ENCODE data around the gene DEFB123. TPM values are rescaled to one million over a fixed set of nuclear protein-coding genes. Genes with fewer than 3 reads are reported as not detected.
A peak's percentile ranks its signal among the peaks of the same experiment; 100 is the strongest.

The DEFB123 gene
- total RNA-seq, 4 donors from 2014 or later, result not detected

GRCh38 chr20:31474758-31475427, 34.5 kb downstream of the DEFB123 start, which contains the start of the genes DEFB124 and REM1:
Gene DEFB124, minus strand, starts transcription at chr20:31475127. Its CDS starts 2,114 bp downstream, at chr20:31473013.
Gene REM1, plus strand, starts transcription at chr20:31475288. Its CDS starts 1,158 bp downstream, at chr20:31476446.
- Histone ChIP-seq H3K27ac (replicated peaks in 1 of 4) (peak within 1 kb of the TSS; percentile 67 to 77 (median 74)), H3K4me1 (peaks cover 8 to 39% (median 23%) of the 10 kb centered on the region in 4 donors), H3K27me3 (peaks cover 0 to 21% (median 8%) of the 10 kb centered on the region in 4 donors), H3K4me3 (peak within 1 kb of the TSS; percentile 52 to 66 (median 60)), H3K9me3 (no peaks in the 10 kb centered on the region), H3K36me3 (no peaks in the 10 kb centered on the region)
- intact Hi-C loops (cut with DNase I), result no loop called here
- TF ChIP-seq POLR2A (IDR thresholded peaks at IDR 0.05; ENCODE audit: low read depth) (no peak), POLR2AphosphoS5 (IDR thresholded peaks at IDR 0.05) (peak; percentile 4 to 73), CTCF (IDR thresholded peaks at IDR 0.05) (no peak), EP300 (IDR thresholded peaks at IDR 0.05) (no peak)
- no peak for DNase-seq (ENCODE audit: extremely low spot score)
- WGBS, result 19% methylated on average over 8 of the region's 33 CpGs

GRCh38 chr20:31475472-31476293, 35.3 kb downstream of the DEFB123 start:
- H3K4me3 ChIP-seq, result peak overlapping the region; percentile 52 to 66 (median 60)
- no peak for TF ChIP-seq CTCF (IDR thresholded peaks at IDR 0.05)
- no peak for TF ChIP-seq EP300 (IDR thresholded peaks at IDR 0.05)
- TF ChIP-seq POLR2A (IDR thresholded peaks at IDR 0.05; ENCODE audit: low read depth), result no peak
- no peak for TF ChIP-seq POLR2AphosphoS5 (IDR thresholded peaks at IDR 0.05)
- H3K9me3 ChIP-seq, result no peaks in the 10 kb centered on the region
- peak overlapping the region; percentile 67 to 77 (median 74) for H3K27ac ChIP-seq (replicated peaks in 1 of 4)
- 14% methylated on average over 21 of the region's 29 CpGs for WGBS
- H3K36me3 ChIP-seq, result no peaks in the 10 kb centered on the region
- intact Hi-C loops (cut with DNase I), result no loop called here
- no peak for DNase-seq (ENCODE audit: extremely low spot score)
- peaks cover 0 to 21% (median 8%) of the 10 kb centered on the region in 4 donors for H3K27me3 ChIP-seq
- peaks cover 8 to 39% (median 23%) of the 10 kb centered on the region in 4 donors for H3K4me1 ChIP-seq

- Histone ChIP-seq H3K27ac (replicated peaks in 1 of 4) (peak overlapping the region; percentile 41 to 77 (median 68)), H3K4me1 (peaks cover 8 to 39% (median 23%) of the 10 kb centered on the region in 4 donors), H3K36me3 (no peaks in the 10 kb centered on the region), H3K9me3 (no peaks in the 10 kb centered on the region), H3K27me3 (peaks cover 0 to 21% (median 8%) of the 10 kb centered on the region in 4 donors), H3K4me3 (peak overlapping the region; percentile 52 to 66 (median 60))
- TF ChIP-seq POLR2AphosphoS5 (IDR thresholded peaks at IDR 0.05) (no peak), POLR2A (IDR thresholded peaks at IDR 0.05; ENCODE audit: low read depth) (no peak), EP300 (IDR thresholded peaks at IDR 0.05) (no peak), CTCF (IDR thresholded peaks at IDR 0.05) (no peak)
- intact Hi-C loops (cut with DNase I), result no loop called here
- WGBS, result 86% methylated on average over 6 of the region's 6 CpGs
- no peak for DNase-seq (ENCODE audit: extremely low spot score)
These were observed 35.8 kb downstream of the DEFB123 start for GRCh38 chr20:31476294-31476585.

- no peak for TF ChIP-seq EP300 (IDR thresholded peaks at IDR 0.05)
- TF ChIP-seq POLR2AphosphoS5 (IDR thresholded peaks at IDR 0.05), result no peak
- TF ChIP-seq POLR2A (IDR thresholded peaks at IDR 0.05; ENCODE audit: low read depth), result no peak
- TF ChIP-seq CTCF (IDR thresholded peaks at IDR 0.05), result no peak
- Histone ChIP-seq H3K9me3 (no peaks in the 10 kb centered on the region), H3K36me3 (no peaks in the 10 kb centered on the region), H3K27me3 (peaks cover 0 to 21% (median 8%) of the 10 kb centered on the region in 4 donors), H3K4me1 (peaks cover 8 to 39% (median 23%) of the 10 kb centered on the region in 4 donors), H3K4me3 (peak overlapping the region; percentile 52 to 66 (median 60)), H3K27ac (replicated peaks in 1 of 4) (peak overlapping the region; percentile 44 to 77 (median 68))
- DNase-seq (ENCODE audit: extremely low spot score), result no peak
- WGBS, result 76% methylated on average over 4 of the region's 6 CpGs
- intact Hi-C loops (cut with DNase I), result no loop called here
These were observed 36.3 kb downstream of the DEFB123 start for GRCh38 chr20:31476643-31477215.

All from esophagus muscularis mucosa (tissue), 4 donors.